GM12891 (cell line): ENCODE data around the gene OTOGL.

Experiments
- PAX5 ChIP-seq: IDR thresholded peaks from 2 replicates; pipeline ENCODE4 v1.6.1; 2011; ENCODE audit warnings: low read length, moderate library complexity, mild to moderate bottlenecking; ENCODE audit not compliant: insufficient read depth, severe bottlenecking
- POLR2A ChIP-seq: IDR thresholded peaks from 2 replicates; pipeline ENCODE4 v1.6.1; 2011; ENCODE audit warnings: low read depth, low read length, control low read depth
- POLR2AphosphoS5 ChIP-seq: IDR thresholded peaks from 2 replicates; pipeline ENCODE4 v1.6.1; 2011; ENCODE audit warnings: low read depth, low read length, control low read depth
- SPI1 ChIP-seq: IDR thresholded peaks from 2 replicates; pipeline ENCODE4 v1.6.1; 2011; ENCODE audit warnings: low read depth, low read length, control low read depth
- TAF1 ChIP-seq: IDR thresholded peaks from 2 replicates; pipeline ENCODE4 v1.6.1; 2011; ENCODE audit warnings: low read depth, low read length, control low read depth

DNA sequence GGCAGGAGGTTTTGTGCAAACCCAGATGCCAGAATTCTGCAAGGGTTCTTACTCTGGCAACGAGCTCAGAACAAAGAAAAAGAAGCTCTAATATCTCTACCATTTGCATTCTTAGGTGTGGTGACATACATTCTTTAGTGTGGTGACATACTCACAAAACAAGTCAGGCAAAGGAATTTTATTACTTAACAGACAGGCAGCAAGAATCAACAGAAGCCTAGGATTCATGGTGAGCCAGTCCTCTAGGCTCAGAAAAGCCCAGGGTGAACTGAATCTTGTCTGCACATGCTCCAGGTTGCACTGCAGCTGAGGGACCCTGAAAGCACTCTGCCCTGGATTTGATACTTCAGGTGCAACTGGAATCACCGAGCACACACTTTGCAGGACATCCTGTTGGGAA is 222.3 kb downstream of the OTOGL start:
- TF ChIP-seq SPI1 (no peak), POLR2A (no peak), POLR2AphosphoS5 (no peak), TAF1 (no peak), PAX5 (no peak)
